ENCODE data around the gene RNF8.

RNF8 gene

DNA sequence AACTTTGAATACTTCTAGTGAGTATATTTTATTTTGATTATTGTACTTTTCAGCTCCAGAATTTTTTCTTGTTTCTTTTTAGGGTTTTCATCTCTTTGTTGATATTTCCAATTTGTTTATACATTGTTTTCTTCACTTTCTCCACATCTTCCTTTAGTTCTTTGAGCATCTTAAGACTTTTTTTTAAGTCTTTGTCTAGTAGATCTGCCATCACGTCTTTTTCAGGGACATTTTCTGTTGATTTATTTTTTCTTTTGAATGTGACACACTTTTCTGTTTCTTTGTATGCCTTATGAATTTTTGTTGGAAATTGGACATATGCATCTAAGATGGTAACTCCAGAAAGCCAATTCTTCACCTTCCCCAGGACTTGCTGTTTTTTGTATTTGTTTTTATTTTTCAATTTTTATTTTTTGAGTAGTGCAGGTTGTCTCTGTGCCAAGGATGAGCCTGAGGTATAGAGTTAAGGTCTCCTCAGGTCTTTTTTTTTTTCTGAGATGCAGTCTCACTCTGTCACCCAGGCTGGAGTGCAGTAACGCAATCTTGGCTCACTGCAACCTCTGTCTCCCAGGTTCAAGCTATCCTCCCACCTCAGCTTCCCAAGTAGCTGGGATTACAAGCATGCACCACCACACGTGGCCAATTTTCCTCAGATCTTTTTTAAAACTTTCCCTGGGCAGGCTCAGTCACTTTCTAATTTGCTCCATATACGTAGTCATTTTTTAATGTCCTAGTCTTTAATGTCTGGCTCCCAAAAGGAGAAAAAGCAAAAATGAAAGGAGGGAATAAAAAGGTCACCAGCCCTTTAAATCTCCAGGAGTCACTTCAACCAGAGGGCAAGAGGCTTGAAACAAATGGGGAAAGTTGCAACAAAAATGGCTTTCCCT, 72.5 kb downstream of the RNF8 start:
- DNase-seq (ENCODE audit: insufficient read length, low spot score) (no peak), FAIRE-seq (no peak)
- TF ChIP-seq, protein P1, sequence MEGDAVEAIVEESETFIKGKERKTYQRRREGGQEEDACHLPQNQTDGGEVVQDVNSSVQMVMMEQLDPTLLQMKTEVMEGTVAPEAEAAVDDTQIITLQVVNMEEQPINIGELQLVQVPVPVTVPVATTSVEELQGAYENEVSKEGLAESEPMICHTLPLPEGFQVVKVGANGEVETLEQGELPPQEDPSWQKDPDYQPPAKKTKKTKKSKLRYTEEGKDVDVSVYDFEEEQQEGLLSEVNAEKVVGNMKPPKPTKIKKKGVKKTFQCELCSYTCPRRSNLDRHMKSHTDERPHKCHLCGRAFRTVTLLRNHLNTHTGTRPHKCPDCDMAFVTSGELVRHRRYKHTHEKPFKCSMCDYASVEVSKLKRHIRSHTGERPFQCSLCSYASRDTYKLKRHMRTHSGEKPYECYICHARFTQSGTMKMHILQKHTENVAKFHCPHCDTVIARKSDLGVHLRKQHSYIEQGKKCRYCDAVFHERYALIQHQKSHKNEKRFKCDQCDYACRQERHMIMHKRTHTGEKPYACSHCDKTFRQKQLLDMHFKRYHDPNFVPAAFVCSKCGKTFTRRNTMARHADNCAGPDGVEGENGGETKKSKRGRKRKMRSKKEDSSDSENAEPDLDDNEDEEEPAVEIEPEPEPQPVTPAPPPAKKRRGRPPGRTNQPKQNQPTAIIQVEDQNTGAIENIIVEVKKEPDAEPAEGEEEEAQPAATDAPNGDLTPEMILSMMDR (IDR thresholded peaks at IDR 0.05; ENCODE audit: insufficient read depth, missing control alignments), result no peak

DNA sequence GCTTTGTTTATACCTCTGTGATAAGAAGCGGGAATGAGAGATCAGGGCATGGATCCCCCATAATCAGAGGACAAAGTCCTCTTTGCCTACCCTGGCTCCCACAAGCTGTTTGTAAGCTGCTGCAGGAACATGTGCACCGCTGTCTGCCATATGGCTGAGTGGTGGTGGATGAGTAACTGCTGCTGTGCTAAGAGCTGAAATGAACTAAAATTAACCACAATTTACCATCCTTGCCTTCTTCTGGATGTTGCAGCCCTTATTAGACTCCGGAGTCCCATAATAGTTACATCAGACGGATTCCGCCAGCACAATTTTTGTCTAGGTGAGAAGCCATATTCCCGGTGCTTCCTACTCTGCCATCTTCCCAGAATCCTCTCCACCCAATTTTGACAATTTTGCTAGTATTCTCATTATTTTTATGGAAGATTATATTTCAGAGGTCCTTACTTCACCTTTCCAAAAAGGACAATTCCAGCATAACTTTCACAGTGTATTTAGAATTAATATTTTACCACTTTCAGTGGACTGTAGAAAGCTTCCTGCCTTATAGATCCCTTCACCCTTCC, 73.2 kb downstream of the RNF8 start:
- no peak for DNase-seq (ENCODE audit: insufficient read length, low spot score)
- TF ChIP-seq, protein P1 (IDR thresholded peaks at IDR 0.05; ENCODE audit: insufficient read depth, missing control alignments), result no peak
- FAIRE-seq, result no peak

DNA sequence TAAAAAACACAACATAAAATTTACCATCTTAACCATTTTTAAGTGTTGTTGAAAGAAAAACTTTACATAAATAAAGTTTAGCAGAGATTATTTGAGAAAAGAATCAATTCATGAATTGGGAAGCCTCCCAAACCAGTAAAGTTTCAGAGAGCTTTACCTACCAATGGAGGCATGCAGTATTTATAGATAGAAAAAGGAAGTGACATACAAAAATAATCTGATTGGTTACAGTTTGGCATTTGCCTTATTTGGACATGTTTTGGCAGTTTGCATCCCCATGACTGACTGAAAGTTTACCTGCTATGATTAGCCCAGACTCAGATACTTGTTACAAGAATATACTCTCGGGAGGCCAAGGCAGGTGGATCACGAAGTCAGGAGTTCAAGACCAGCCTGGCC, 75.6 kb downstream of the RNF8 start:
- DNase-seq (ENCODE audit: insufficient read length, low spot score) (no peak), FAIRE-seq (no peak)
- TF ChIP-seq, protein P1 (IDR thresholded peaks at IDR 0.05; ENCODE audit: insufficient read depth, missing control alignments), result no peak

DNA sequence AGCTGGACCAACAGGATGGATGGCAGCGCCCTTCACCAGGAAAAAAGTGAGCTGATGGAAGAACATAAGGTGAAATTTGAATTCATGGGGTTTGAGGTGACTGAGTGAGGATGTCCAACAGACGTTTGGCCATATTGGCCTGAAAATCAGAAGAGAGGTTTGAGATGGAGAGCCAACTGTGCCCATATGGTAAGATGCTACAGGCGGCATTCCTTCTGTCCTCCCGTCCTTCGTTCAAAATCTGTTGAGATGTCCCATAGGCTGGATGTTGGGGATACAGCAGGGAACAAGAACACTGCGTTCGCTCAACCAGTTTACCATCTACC, 78.8 kb downstream of the RNF8 start:
- TF ChIP-seq, protein P1 (IDR thresholded peaks at IDR 0.05; ENCODE audit: insufficient read depth, missing control alignments), result no peak
- FAIRE-seq, result no peak
- no peak for DNase-seq (ENCODE audit: insufficient read length, low spot score)

DNA sequence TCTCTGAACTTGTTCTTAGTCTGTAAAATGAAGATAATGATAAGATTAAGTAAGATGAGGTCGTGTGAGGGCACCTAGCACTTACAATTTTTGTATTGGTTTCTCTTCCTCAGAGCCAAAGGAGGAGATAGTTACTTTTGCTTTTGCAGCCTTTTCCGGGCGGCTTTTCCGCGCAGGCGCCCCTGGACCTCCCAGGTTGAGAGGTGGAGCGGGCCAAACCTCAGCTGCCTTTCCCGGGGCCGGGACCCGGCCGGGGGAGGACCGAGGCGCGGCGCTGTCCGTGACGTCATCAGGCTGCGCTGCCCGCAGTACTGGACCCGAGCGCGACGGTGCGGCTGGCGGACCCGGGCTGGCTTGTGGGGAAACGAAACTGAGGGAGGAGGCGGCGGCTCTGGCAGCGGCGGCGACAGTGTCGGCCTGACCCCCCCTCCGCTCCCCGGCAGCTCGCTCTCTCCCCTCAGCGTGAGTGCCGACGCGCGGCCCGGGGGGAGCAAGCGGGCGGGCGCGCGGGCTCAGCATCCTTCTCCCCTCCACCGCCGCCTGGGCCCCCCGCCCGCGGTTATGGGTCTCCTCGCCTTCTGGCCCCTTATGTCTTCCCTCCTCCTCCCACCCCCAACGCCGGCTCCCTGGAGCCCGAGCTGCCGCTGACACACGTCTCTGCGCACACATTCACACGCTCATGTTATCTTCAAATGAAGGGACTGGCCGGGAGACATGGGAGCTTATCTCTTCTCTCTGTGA, 79.3 kb downstream of the RNF8 start, which contains the start of gene CMTR1:
Gene CMTR1, plus strand, starts transcription at position 306 of the 741 bp plus-strand sequence. CDS start 2,409 bp downstream, outside the sequence.
- peak; percentile 96 for DNase-seq (ENCODE audit: insufficient read length, low spot score)
- TF ChIP-seq, protein P1 (IDR thresholded peaks at IDR 0.05; ENCODE audit: insufficient read depth, missing control alignments), result no peak
- no peak for FAIRE-seq

DNA sequence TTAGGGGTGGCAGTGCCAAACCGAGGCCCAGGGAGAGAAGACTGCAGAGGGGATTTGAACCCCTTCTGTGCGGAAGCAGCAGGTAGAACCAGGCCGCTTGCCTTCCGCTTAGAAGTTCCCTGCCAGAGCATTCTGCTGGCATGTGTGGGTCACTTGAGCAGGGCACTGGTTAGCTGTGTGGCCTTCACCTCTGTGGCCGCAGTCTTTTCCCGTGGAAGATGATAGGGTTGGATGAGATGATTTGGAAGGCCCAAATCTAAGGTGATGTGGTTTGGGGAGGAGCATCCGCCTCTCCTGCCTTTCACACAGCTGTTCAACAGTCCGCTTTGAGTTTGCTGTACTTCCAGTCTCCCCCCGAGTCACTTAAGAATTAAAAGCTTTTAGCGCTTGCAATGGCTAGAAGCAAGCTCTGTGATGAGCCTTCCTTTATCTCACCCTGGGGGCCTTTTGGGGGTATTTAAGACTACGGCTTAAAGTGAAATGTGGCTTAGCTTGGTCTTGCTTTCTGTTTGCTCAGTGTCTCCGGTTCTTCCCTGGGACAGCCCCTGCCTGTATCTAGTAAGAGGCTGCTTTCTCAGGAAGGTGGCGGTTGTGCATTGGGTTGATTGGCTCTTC, 80.0 kb downstream of the RNF8 start:
- DNase-seq (ENCODE audit: insufficient read length, low spot score), result no peak
- TF ChIP-seq, protein P1 (IDR thresholded peaks at IDR 0.05; ENCODE audit: insufficient read depth, missing control alignments), result no peak
- no peak for FAIRE-seq
